Muscle layer of duodenum (tissue), 2 donors: Measurements from ENCODE around the gene SUN5.
"Not testable (repeated sequence)": the region's sequence is repeated elsewhere in the genome, so short reads cannot be mapped to it uniquely, and the experiment has no call there.

ENCODE experiments used
- H3K27ac ChIP-seq: one replicate; pipeline ENCODE4 v1.7.0; 2013; ENCODE audit warnings: mild to moderate bottlenecking, low read length
- H3K27me3 ChIP-seq: one replicate; pipeline ENCODE4 v1.7.0; 2013; ENCODE audit warnings: low read depth, mild to moderate bottlenecking, control low read depth, low read length
- H3K36me3 ChIP-seq, 2 donors: one replicate each; pipeline ENCODE4 v1.7.0; 2013; ENCODE audit warnings: low read length in 2 of 2, control low read depth in 1 of 2, mild to moderate bottlenecking in 1 of 2; ENCODE audit not compliant: insufficient read depth in 2 of 2, control insufficient read depth in 1 of 2
- H3K4me1 ChIP-seq, 2 donors: one replicate each; pipeline ENCODE4 v1.7.0; 2013; ENCODE audit warnings: low read length in 2 of 2, mild to moderate bottlenecking in 2 of 2, control low read depth in 1 of 2, moderate library complexity in 1 of 2; ENCODE audit not compliant: insufficient read depth in 2 of 2, control insufficient read depth in 1 of 2
- H3K4me3 ChIP-seq, 2 donors: one replicate each; pipeline ENCODE4 v1.7.0; 2013; ENCODE audit warnings: low read length in 2 of 2, low read depth in 1 of 2, mild to moderate bottlenecking in 1 of 2
- H3K9me3 ChIP-seq, 2 donors: one replicate each; pipeline ENCODE4 v1.7.0; 2013; ENCODE audit warnings: low read length in 2 of 2, control low read depth in 1 of 2, mild to moderate bottlenecking in 1 of 2; ENCODE audit not compliant: control insufficient read depth in 1 of 2
- donor health status: healthy.

Gene SUN5

DNA sequence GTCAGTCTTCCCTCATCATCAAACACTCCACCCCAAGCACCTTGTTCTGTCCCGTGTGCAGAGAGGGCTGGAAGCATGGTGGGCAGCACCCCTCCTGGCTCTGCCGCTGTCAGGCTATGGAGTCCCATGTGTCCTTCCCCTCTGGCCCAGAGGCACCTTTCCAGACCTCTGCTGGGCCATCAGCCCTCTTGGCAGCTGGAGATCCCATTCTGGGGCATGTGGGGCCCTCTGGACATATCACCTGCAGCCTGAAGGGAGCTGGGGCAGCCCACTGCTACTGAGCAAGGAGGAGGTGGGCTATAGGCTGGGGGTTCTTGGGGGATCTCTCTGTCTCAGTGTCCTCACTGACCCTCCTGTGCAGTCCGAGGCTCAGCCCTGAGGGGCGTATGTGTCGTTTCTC is 42.2 kb downstream of the SUN5 start:
- H3K36me3 ChIP-seq: no peaks in the 10 kb centered on the region
- no peaks in the 10 kb centered on the region for H3K27me3 ChIP-seq
- H3K4me1 ChIP-seq: no peaks in the 10 kb centered on the region

DNA sequence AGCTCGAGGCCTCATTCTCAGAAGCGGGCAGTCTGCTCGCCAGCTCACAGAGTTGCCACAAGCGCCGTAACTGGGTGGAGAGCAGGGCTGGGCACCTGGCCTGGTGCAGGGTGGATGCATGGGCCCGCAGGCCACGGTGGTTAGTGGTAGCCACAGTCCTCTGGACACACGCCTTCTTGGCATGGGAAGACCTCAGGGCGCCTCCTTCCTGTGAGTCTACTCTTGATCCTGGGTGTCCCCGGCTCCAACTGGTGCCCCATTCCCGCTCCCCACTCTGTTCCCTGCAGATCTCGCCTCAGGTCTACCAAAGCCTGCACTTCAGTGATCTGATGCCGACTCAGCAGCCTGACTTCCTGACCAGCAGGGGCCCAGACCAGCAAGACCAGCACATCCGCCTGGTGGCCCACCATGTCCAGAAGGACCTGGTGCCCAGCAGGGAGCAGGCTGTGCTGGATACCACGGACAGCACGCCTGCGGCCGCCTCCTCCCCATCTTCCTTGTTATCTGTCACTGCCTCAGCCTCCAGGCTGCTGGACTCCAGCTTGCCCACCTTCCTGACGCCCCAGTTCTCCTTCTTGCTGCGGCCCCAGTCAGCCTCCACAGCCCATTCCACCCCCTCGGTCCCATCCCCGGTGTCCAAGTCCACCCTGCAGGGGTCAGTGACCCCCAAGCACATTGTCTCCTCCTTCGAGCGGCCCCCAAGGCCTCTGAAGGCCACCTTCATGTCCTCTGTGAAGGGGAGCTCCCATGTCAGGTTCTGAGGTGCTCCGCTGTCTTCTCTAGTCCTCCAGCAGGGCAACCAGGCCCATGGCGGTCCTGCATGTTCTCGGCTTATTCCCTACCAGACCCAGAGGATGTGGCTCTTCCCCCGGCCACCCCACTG is 43.1 kb downstream of the SUN5 start:
- Histone ChIP-seq H3K4me1 (no peaks in the 10 kb centered on the region), H3K9me3 (peaks cover 6 to 13% of the 10 kb centered on the region in 2 donors), H3K36me3 (no peaks in the 10 kb centered on the region), H3K27me3 (no peaks in the 10 kb centered on the region), H3K27ac (no peak overlapping the region), H3K4me3 (no peak overlapping the region)

More for the DNA sequence above, 42.2 kb downstream of the SUN5 start:
- Histone ChIP-seq H3K9me3 (peaks cover 0 to 13% of the 10 kb centered on the region in 2 donors), H3K4me3 (no peak overlapping the region), H3K27ac (no peak overlapping the region)

DNA sequence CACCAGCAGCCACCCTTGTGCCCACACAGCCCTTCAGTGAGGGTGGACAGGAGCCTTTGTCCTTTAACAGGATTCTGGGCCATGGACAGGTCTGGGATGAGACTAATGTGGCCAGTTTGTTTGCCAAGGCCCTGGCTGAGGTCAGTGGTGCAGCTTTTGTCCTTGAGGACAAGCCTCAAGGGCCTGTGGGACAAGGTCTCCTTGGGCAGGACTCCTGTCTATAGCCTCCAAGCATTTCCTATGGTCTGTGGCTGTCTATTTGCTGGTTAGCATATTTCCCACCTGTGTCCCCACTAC is 44.1 kb downstream of the SUN5 start:
- Histone ChIP-seq H3K27me3 (no peaks in the 10 kb centered on the region), H3K4me1 (no peaks in the 10 kb centered on the region), H3K27ac (no peak overlapping the region), H3K36me3 (no peaks in the 10 kb centered on the region), H3K9me3 (peaks cover 6 to 14% of the 10 kb centered on the region in 2 donors), H3K4me3 (no peak overlapping the region)

DNA sequence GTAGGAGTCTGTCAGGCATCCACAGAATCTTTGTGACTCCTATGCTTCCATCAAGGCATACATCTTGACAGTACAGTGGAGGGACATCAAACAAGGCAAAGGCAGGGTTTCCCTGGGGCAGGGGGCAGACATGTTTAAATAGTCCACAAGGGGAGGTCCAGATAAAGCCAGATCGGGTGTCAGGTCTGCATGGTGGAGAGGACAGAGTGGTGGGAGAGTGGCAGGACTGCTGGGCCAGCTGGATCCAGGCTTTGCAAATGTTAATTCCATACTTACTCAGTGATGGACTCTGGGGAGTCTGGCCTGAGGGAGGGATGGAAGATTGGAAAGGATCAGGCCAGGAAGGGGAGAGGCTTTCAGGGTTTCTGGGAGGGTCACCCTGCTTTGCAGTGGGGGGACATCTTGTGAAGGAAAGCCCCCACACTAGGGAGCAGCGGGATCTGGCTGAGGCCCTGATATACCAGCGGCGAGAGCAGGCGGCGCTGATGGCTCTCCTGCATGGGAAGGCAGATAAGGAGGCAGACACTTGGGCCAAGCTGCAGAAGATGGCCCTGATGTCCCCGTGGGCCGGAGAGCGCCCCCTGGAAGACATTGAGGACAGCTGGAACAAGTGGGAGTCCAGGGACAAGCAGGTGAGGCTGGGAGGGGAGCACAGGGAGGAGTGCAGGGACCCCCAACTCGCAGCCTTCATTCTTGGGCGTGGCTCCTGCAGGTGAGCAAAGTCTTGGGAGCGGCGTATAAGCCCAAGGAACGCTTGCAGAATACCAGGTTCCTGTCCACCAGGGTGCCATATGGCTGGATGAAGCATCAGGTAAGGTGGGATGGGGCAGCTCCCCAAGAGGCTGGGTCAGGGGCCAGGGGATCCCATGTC is 44.6 kb downstream of the SUN5 start:
- Histone ChIP-seq H3K9me3 (peaks cover 6 to 16% of the 10 kb centered on the region in 2 donors), H3K36me3 (no peaks in the 10 kb centered on the region), H3K4me3 (no peak overlapping the region), H3K4me1 (no peaks in the 10 kb centered on the region), H3K27me3 (no peaks in the 10 kb centered on the region), H3K27ac (no peak overlapping the region)

DNA sequence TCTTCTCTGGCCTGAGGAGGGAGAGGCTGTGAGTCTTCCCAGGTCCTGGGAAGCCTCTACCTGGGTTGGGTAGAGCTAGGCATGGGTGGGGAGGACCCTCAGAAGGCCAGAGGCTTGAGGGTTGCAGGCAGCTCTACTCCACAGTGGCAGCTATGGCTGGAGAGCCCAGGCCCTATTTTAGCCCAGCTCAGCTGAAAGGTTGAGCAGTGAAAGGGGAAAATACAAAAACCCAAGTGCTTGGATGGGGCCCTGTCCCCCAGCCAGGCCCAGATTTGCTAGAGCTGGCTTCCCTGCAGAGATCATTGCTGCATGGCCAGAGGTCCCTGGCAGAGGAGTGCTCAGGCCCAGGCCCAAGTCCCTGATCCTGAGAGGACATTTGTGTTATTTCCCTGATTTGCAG is 45.7 kb downstream of the SUN5 start:
- no peaks in the 10 kb centered on the region for H3K27me3 ChIP-seq
- no peaks in the 10 kb centered on the region for H3K4me1 ChIP-seq
- H3K9me3 ChIP-seq: peaks cover 6 to 24% of the 10 kb centered on the region in 2 donors
- no peak overlapping the region for H3K4me3 ChIP-seq
- H3K27ac ChIP-seq: no peak overlapping the region
- no peaks in the 10 kb centered on the region for H3K36me3 ChIP-seq

DNA sequence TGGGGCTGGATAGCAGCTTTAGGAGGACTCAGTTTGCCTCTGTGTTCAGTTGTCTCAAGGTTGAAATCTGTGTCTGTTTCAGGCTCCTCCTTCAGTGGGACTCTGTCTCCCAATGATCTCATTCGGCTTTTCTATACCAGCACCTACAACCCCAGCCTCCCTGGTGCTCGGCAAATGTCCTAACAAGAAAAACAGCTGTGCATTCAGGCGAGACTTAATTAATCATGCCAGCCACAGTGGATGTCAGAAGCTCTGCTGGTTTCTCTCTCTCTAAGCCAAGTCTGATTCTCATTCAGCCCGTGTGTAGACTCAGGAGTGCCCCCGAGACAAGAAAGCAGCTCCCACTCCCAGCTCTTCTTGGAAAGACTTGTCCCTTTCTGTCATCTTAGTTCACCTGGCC is 46.8 kb downstream of the SUN5 start:
- Histone ChIP-seq H3K4me1 (no peaks in the 10 kb centered on the region), H3K4me3 (no peak overlapping the region), H3K36me3 (no peaks in the 10 kb centered on the region), H3K27ac (no peak overlapping the region), H3K9me3 (peaks cover 6 to 24% of the 10 kb centered on the region in 2 donors), H3K27me3 (no peaks in the 10 kb centered on the region)

DNA sequence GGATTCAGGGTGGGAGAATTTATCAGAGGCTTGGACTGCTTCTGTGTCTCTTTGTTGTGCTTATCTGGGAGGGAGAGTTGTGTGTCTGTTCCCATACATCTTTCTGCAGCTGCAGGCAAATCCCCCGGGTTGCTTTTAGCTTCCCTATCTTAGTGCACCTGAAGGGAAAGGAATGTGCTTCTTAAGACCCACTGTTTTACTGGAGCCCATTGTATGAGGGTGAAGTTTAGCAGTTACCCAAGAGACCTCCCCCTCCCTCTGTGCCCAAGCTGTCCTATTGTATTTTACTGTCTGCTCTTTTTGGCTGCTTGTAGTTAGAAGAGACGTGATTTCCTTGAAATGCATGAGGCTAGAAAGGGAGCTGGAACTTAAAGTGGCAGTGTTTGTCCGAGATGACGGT is 53.7 kb downstream of the SUN5 start:
- not testable (repeated sequence) for H3K27ac ChIP-seq, H3K4me3 ChIP-seq
- peaks cover 0 to 11% of the 10 kb centered on the region in 2 donors for H3K9me3 ChIP-seq

DNA sequence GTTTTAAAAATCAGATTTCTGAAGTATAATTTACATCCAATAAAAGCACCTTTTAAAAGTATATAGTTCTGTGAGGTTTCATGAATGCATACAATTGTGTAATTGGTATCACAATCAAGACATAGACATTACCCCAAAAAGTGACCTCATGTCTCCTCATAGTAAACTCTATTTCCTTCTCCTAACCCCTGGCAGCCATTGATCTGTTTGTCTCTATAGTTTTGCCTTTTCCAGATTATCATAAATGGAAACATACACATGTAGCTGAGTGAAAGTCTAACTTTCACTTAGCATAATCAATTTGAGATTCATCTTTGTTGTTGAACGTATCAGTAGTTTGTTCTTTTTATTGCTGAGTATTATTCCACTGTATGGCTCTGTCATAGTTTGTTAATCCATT is 57.6 kb downstream of the SUN5 start:
- Histone ChIP-seq H3K27ac (no peak overlapping the region), H3K4me3 (no peak overlapping the region), H3K4me1 (no peaks in the 10 kb centered on the region), H3K9me3 (peaks cover 0 to 8% of the 10 kb centered on the region in 2 donors), H3K36me3 (no peaks in the 10 kb centered on the region), H3K27me3 (peaks cover 3% of the 10 kb centered on the region)

More for the DNA sequence above, 53.7 kb downstream of the SUN5 start:
- H3K27me3 ChIP-seq, H3K4me1 ChIP-seq, H3K36me3 ChIP-seq: not testable (repeated sequence)

DNA sequence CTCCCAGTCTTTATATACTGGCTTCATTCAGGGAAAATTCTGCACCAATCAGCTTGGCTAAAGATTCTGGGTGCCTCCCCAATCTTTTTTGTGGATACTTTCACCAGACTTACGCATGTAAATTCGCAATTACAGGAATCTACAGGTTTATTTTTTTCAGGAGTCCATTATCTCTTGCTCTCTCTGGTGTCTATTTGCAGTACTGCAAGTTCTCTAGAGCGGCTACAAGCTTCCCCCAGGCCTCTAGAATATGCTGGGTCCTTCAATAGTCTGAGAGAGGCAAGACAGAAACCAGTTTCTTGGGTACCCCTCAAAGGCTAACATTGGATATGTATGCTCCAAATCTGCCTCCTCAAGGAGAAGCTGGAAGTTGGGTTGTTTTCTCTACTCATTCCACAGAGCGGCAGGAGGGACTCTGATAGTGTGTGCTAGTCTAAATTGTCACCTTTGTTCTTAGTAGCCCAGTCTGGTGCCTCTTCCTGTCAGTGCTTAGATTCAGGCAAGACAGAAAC is 58.5 kb downstream of the SUN5 start:
- Histone ChIP-seq H3K27ac (no peak overlapping the region), H3K27me3 (peaks cover 3% of the 10 kb centered on the region), H3K4me3 (no peak overlapping the region), H3K36me3 (no peaks in the 10 kb centered on the region), H3K4me1 (no peaks in the 10 kb centered on the region), H3K9me3 (peaks cover 0 to 8% of the 10 kb centered on the region in 2 donors)

DNA sequence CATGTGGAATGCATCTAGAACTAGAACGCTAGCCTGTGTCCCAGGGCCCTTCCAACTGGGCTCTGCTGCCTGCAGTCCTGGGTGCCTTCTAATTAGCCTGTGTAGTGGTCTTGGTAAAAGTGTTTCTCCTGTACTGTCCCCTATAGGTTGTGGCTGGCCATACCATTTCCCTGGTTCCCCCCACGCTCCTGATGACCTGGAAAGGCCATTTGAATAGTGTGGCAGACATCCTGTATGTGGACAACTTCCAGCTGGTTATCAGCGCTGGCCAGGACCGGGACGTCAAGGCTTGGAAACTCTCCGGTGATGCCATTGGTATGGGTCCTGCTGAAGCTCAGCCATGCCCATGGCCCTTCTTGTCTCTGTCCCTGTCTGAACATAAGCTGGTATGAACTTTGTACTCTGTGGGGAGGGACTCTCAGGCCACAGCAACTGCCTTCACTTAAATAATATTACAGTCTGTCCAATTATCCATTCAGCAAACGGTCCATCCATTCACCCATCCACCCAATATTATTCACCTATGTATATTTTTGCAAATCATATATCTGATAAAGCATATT is 60.7 kb downstream of the SUN5 start:
- Histone ChIP-seq H3K9me3 (peaks cover 0 to 8% of the 10 kb centered on the region in 2 donors), H3K36me3 (no peaks in the 10 kb centered on the region), H3K4me1 (no peaks in the 10 kb centered on the region), H3K27ac (no peak overlapping the region), H3K4me3 (no peak overlapping the region), H3K27me3 (peaks cover 3% of the 10 kb centered on the region)
